HCT116 (cell line): Measurements from ENCODE around the gene OR56A1.

Source experiments
- ATF3 ChIP-seq: IDR thresholded peaks from 2 replicates; pipeline ENCODE4 v1.6.1; 2012
- CTCF ChIP-seq, 3 experiments: fragments of 200-600 bp in 1 of 3; sonication (generic) in 1 of 3; IDR thresholded peaks in 2 of 3; conservative IDR thresholded peaks in 1 of 3; 2 replicates each; pipeline ENCODE4 v1.5.1; 2012 to 2017; ENCODE audit warnings: low read depth in 2 of 3, low read length in 2 of 3, antibody characterized with exemption in 1 of 3, borderline replicate concordance in 1 of 3, control low read depth in 1 of 3, mild to moderate bottlenecking in 1 of 3, mixed read lengths in 1 of 3, mixed run types in 1 of 3, moderate library complexity in 1 of 3; ENCODE audit not compliant: insufficient read depth in 1 of 3
- EGR1 ChIP-seq: IDR thresholded peaks from 2 replicates; pipeline ENCODE4 v1.6.1; 2012; ENCODE audit warnings: low read depth
- EZH2 ChIP-seq: fragments of 200-600 bp; sonication (generic); IDR thresholded peaks from 2 replicates; pipeline ENCODE4 v1.6.1; 2017; ENCODE audit warnings: antibody characterized with exemption, mixed run types
- EZH2phosphoT487 ChIP-seq: fragments of 200-600 bp; IDR thresholded peaks from 2 replicates; pipeline ENCODE4 v1.6.1; 2018; ENCODE audit warnings: antibody characterized with exemption, borderline replicate concordance
- POLR2A ChIP-seq: IDR thresholded peaks from 2 replicates; pipeline ENCODE4 v1.7.0; 2011; ENCODE audit warnings: borderline replicate concordance; ENCODE audit not compliant: insufficient read depth, insufficient read length; ENCODE audit errors: extremely low read depth
- POLR2AphosphoS5 ChIP-seq: IDR thresholded peaks from 2 replicates; pipeline ENCODE4 v1.6.1; 2011; ENCODE audit warnings: mild to moderate bottlenecking, low read depth, low read length, moderate library complexity
- REST ChIP-seq: IDR thresholded peaks from 2 replicates; pipeline ENCODE4 v1.6.1; 2012; ENCODE audit warnings: low read depth
- SIN3A ChIP-seq: IDR thresholded peaks from 2 replicates; pipeline ENCODE4 v1.6.1; 2012; ENCODE audit warnings: low read depth
- SP1 ChIP-seq: IDR thresholded peaks from 2 replicates; pipeline ENCODE4 v1.6.1; 2012; ENCODE audit warnings: low read depth
- SRF ChIP-seq: IDR thresholded peaks from 2 replicates; pipeline ENCODE4 v1.6.1; 2012; ENCODE audit warnings: low read depth
- YY1 ChIP-seq: IDR thresholded peaks from 2 replicates; pipeline ENCODE4 v1.6.1; 2011; ENCODE audit warnings: low read length, low read depth, moderate library complexity, mild to moderate bottlenecking; ENCODE audit not compliant: insufficient replicate concordance; ENCODE audit errors: extremely low read depth
- ZNF274 ChIP-seq: fragments of 200-500 bp; sonication (Bioruptor generic); IDR thresholded peaks from 2 replicates; pipeline ENCODE4 v1.6.1; 2014; ENCODE audit warnings: mild to moderate bottlenecking, low read depth, low read length, inconsistent platforms

DNA sequence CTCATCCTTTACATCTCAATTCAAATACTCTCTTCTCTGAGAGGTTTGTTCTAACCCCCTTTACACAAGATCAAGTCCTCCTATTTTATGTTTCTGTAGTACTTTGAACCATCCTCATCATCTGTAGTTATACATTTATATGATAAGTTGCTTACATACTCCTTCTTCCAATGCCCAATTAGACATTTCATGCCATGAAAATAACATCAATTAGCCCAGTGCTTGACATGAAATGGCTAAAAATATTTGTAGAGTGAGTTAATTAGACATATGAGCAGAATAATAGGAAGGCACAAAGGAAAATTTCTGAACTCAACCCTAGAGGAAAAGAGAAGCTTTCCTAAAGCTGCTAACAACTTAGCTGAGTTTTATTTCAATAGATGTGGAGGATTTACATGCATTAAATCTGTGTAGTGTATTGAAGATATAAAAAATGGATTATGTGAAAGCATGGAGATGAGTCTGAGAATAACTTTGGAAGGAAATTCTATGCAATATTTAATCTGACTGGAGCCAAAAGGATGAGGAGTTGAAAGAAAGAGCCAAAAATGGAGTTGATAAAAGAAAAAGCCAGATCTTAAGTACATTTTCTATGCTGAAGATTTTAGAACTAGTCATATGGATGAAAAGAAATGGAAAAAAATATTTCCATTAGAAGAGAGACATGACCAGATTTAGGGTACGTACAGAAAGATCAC lies at the start of gene OR56A1:
- TF ChIP-seq CTCF (IDR thresholded peaks at IDR 0.05 in 2 of 3, conservative IDR thresholded peaks at IDR 0.05 in 1 of 3; ENCODE audit: borderline replicate concordance in 1 of 3, insufficient read depth in 1 of 3, low read depth in 2 of 3, low read length in 2 of 3) (no peak), EZH2 (no peak), ZNF274 (no peak), SIN3A (no peak), SP1 (no peak), YY1 (no peak), SRF (no peak), EGR1 (no peak), EZH2phosphoT487 (no peak), POLR2AphosphoS5 (no peak), POLR2A (no peak), REST (no peak), ATF3 (no peak)
